Type B pancreatic cell (in vitro differentiated cells): ENCODE data around the gene ZBTB2. TPM values are rescaled to one million over a fixed set of nuclear protein-coding genes. Genes with fewer than 3 reads are reported as not detected.

Source experiments
- DNase-seq: peaks from one replicate; pipeline ENCODE4 v3.0.0; 2021; ENCODE audit warnings: mixed read lengths; ENCODE audit not compliant: unreplicated experiment; ENCODE audit errors: extremely low spot score
- H3K27ac Mint-ChIP-seq: 2 replicates; pipeline ENCODE4 v1.8.0; 2021; ENCODE audit warnings: mild to moderate bottlenecking, mixed read lengths
- H3K27me3 Mint-ChIP-seq: 2 replicates; pipeline ENCODE4 v1.8.0; 2021; ENCODE audit warnings: mixed read lengths
- H3K36me3 Mint-ChIP-seq: 2 replicates; pipeline ENCODE4 v1.8.0; 2021; ENCODE audit warnings: mixed read lengths
- H3K4me1 Mint-ChIP-seq: one replicate; pipeline ENCODE4 v1.8.0; 2021; ENCODE audit warnings: mixed read lengths; ENCODE audit not compliant: unreplicated experiment
- H3K4me3 Mint-ChIP-seq: 2 replicates; pipeline ENCODE4 v1.8.0; 2021; ENCODE audit warnings: mild to moderate bottlenecking, mixed read lengths
- H3K9me3 Mint-ChIP-seq: 2 replicates; pipeline ENCODE4 v1.8.0; 2021; ENCODE audit warnings: mixed read lengths
- CTCF ChIP-seq: fragments of 200-600 bp; sonication (generic); conservative IDR thresholded peaks from 2 replicates; pipeline ENCODE4 v1.5.0; 2021; ENCODE audit warnings: antibody characterized with exemption, mild to moderate bottlenecking
- total RNA-seq: library from RNA; stranded (reverse); gene quantifications from 2 replicates; pipeline ENCODE4 v1.2.1, GENCODE V29; 2021; ENCODE audit warnings: low replicate concordance

The ZBTB2 gene
- total RNA-seq, 1 donor from 2014 or later: 14.8 TPM

- Mint-ChIP-seq H3K27ac (no peak overlapping the region), H3K4me1 (no peaks in the 10 kb centered on the region), H3K27me3 (no peaks in the 10 kb centered on the region), H3K4me3 (no peak overlapping the region), H3K9me3 (no peaks in the 10 kb centered on the region), H3K36me3 (peaks cover 57% of the 10 kb centered on the region)
- no peak for DNase-seq
- TF ChIP-seq CTCF: no peak
These were observed 21.6 kb upstream of the ZBTB2 start for GRCh38 chr6:151412909-151413308.

DNA sequence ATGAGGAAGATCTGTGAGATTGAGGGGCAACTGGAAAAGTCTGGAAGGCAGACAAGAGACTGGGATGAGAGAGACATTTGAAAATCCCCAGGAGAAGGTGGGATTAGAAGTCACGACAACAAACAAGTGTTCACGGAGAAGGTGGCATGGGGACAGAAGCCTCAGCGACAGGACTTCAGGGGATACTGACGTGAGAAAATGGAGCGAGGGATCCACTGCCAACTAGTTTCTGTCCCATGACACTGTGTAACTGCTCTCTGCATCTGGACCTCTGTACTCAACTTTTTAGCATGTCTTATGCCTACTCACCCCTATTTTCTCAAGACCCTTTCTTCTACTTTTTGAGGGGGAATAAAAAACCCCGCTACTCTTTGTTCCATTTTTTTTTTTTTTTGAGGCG is 18.3 kb upstream of the ZBTB2 start:
- no peak for TF ChIP-seq CTCF
- Mint-ChIP-seq H3K9me3 (no peaks in the 10 kb centered on the region), H3K4me1 (peaks cover 3% of the 10 kb centered on the region), H3K27ac (no peak overlapping the region), H3K27me3 (no peaks in the 10 kb centered on the region), H3K4me3 (no peak overlapping the region), H3K36me3 (peaks cover 51% of the 10 kb centered on the region)
- no peak for DNase-seq

GRCh38 chr6:151409260-151409659 is 17.9 kb upstream of the ZBTB2 start:
- Mint-ChIP-seq H3K9me3 (no peaks in the 10 kb centered on the region), H3K36me3 (peaks cover 47% of the 10 kb centered on the region), H3K4me3 (no peak overlapping the region), H3K27ac (no peak overlapping the region), H3K27me3 (no peaks in the 10 kb centered on the region), H3K4me1 (peaks cover 3% of the 10 kb centered on the region)
- no peak for TF ChIP-seq CTCF
- DNase-seq: no peak

DNA sequence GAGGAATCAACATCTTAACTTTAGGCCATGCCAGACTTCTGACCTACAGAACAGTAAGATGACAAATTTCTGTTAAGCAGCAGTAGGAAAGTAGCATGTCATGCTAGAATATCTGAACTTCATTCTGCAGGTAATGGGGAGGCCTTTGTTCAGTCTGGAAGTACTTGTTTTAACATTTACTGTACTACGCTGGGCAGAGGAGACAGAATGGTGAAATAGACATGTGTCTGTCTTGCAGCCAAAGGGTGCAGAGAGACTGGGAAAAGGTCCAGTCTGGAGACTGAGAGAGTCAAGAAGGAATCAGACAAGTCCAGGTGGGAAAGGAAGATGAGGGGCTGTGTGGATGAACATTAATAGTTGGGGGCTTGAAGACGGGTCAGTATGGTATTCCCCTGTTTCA is 17.5 kb upstream of the ZBTB2 start:
- TF ChIP-seq CTCF: no peak
- Mint-ChIP-seq H3K36me3 (peaks cover 43% of the 10 kb centered on the region), H3K4me1 (peaks cover 3% of the 10 kb centered on the region), H3K4me3 (no peak overlapping the region), H3K27ac (no peak overlapping the region), H3K9me3 (no peaks in the 10 kb centered on the region), H3K27me3 (no peaks in the 10 kb centered on the region)
- DNase-seq: no peak

DNA sequence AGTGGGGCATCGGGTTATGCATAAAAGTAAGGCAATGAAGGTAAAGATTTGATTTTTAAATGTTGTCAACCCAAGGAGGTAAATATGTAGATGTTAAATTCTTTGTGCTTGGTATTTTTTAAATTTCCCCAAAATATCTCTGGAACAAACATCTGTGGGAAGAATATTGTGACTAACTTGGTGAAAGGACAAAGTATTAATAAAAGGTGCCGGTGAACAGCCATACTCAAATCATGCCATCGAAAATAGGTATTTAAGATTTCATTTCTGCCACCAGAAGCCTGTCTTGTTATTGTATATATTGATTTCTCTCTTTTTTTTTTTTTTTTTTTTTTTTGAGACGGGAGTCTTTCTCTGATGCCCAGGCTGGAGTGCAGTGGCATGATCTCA is 12.6 kb upstream of the ZBTB2 start:
- H3K36me3 Mint-ChIP-seq: peaks cover 29% of the 10 kb centered on the region
- no peak overlapping the region for H3K4me3 Mint-ChIP-seq
- peaks cover 8% of the 10 kb centered on the region for H3K4me1 Mint-ChIP-seq
- no peaks in the 10 kb centered on the region for H3K27me3 Mint-ChIP-seq
- DNase-seq: no peak
- H3K27ac Mint-ChIP-seq: no peak overlapping the region
- TF ChIP-seq CTCF: no peak
- no peaks in the 10 kb centered on the region for H3K9me3 Mint-ChIP-seq

DNA sequence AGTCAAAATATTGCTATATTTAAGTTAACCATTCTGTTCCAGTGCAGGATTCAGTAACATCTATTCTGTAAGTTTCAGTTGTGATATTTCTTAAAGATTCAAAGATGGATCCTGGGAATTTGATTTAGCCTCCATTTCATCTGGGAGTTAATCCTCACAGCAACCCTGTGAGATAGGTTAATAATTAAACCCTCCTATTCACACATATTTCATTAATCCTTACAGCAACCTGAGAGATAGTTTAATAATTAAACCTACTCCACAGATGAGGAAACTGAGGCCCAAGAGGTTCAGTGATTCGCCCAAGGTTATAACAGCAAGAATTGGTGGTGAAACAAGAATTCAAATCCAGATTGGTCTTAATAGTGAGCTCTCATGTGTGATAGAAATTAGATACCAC is 10.9 kb upstream of the ZBTB2 start:
- no peaks in the 10 kb centered on the region for H3K27me3 Mint-ChIP-seq
- H3K4me3 Mint-ChIP-seq: no peak overlapping the region
- H3K36me3 Mint-ChIP-seq: peaks cover 33% of the 10 kb centered on the region
- TF ChIP-seq CTCF: no peak
- no peak for DNase-seq
- H3K4me1 Mint-ChIP-seq: peaks cover 8% of the 10 kb centered on the region
- no peaks in the 10 kb centered on the region for H3K9me3 Mint-ChIP-seq
- no peak overlapping the region for H3K27ac Mint-ChIP-seq
